K562 (cell line): Measurements from ENCODE around the gene NUSAP1.

ENCODE experiments used
- CTCF ChIP-seq, 3 experiments: IDR thresholded peaks in 2 of 3; conservative IDR thresholded peaks in 1 of 3; 2 replicates each; pipeline ENCODE4 v1.5.1; 2011 to 2012; ENCODE audit warnings: low read length in 3 of 3, mild to moderate bottlenecking in 3 of 3, control low read depth in 2 of 3, improper control_type of control experiment in 1 of 3, inconsistent platforms in 1 of 3, low read depth in 1 of 3, mixed read lengths in 1 of 3, moderate library complexity in 1 of 3; ENCODE audit not compliant: insufficient read depth in 2 of 3
- NFE2 ChIP-seq: IDR thresholded peaks from 2 replicates; pipeline ENCODE4 v1.6.1; 2014; ENCODE audit warnings: antibody characterized with exemption, low read depth
- ZNF398 ChIP-seq: fragments of 250-450 bp; sonication (Bioruptor Pico); IDR thresholded peaks from 2 replicates; pipeline ENCODE4 v1.8.0; 2021; ENCODE audit warnings: moderate library complexity, mild to moderate bottlenecking, inconsistent platforms

- TF ChIP-seq NFE2 (no peak), CTCF (IDR thresholded peaks at IDR 0.05 in 2 of 3, conservative IDR thresholded peaks at IDR 0.05 in 1 of 3; ENCODE audit: insufficient read depth in 2 of 3, low read depth in 1 of 3, low read length in 3 of 3) (no peak), ZNF398 (CRISPR knock-in tag) (no peak)
These were observed 3.9 kb downstream of the NUSAP1 start for GRCh38 chr15:41336549-41336948.
